GM15510 (cell line): ENCODE measurements around the gene TBC1D16.

Source experiments
- POLR2A ChIP-seq: IDR thresholded peaks from 3 replicates; pipeline ENCODE4 v1.6.1; 2011; ENCODE audit warnings: borderline replicate concordance; ENCODE audit not compliant: insufficient read length; ENCODE audit errors: extremely low read depth

The TBC1D16 gene

DNA sequence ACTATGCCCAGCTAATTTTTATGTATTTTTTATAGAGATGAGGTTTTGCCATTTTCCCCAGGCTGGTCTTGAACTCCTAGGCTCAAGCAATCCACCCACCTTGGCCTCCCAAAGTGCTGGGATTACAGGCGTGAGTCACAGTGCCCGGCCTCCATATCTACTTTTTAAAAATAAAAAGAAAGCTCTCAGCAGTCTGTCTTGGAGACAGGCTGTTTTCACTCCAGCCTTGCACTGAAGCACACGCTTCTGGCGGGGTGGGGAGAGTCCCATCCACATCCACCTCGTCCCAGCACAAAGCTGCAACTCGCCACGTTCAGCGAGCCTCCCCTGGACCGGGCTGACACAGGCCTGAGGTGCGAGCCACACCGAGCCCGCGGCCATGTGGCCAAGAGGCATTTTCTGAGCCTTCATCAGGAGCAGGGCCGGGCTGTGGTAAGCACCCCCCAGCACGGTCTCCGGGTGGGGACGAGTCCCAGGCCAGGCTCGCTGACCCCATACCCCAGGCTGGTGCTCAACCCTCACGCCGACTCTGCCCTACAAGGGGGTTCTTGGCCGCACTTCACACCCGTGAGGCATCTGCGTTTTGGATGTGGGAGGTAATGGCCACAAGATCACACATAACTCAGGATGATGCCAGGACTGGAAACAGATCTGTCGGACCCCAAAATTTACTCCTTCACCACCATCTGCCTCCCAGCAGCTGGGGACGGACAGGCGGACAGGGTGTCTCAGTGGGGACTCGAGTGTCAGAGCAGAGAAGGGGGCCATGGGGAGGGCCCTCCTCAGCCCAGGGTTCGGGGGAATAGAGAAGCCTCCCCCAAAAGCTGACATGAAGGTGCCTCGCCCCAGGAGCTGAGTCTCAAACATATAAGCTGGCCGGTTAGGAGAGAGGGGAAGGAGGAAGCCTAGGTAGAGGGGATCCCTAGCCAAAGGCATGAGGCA is 28.6 kb downstream of the TBC1D16 start:
- no peak for TF ChIP-seq POLR2A

DNA sequence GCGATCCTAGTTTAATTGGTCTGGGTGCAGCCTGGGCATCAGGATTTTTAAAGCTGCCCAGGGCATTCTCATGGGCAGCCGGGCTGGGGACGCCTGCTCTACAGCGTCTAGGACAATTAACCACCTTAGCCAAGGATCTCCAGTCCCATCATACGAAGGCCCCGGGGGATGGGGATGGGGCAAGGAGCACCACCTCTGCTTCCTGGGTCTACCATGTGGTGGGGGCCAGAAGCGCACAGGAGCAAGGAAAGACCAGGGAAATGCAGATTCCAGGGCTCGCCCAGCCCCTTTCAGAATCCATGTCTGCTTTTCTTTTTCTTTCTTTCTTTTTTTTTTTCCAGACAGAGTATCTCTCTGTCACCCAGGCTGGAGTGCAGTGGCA is 29.3 kb downstream of the TBC1D16 start:
- no peak for TF ChIP-seq POLR2A

GRCh38 chr17:80005360-80006338 is 30.0 kb downstream of the TBC1D16 start:
- TF ChIP-seq POLR2A = no peak

- no peak for TF ChIP-seq POLR2A
Measured at GRCh38 chr17:80003969-80004368, 31.7 kb downstream of the TBC1D16 start.

- TF ChIP-seq POLR2A = no peak
Measured at GRCh38 chr17:80002690-80003490, 32.8 kb downstream of the TBC1D16 start.

GRCh38 chr17:80002070-80002641 is 33.5 kb downstream of the TBC1D16 start:
- no peak for TF ChIP-seq POLR2A

- no peak for TF ChIP-seq POLR2A
Measured at GRCh38 chr17:80000981-80001775, 34.5 kb downstream of the TBC1D16 start.

DNA sequence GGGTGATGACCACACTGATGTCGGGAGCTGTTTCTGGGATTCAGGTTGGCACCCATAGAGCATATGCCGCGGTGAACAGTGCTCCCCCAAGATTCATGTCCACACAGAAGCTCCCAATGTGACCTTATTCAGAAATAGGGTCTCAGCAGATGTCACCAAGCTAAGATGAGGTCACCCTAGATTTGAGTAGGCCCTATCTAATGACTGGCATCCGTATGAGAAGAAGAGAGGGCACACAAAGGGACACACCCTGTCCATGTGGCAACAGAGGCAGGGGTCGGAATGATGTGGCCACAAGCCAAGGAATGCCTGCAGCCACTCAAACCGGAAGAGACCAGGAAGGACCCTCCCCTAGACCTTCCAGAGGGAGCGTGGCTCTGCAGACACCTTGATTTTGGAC is 35.5 kb downstream of the TBC1D16 start:
- no peak for TF ChIP-seq POLR2A

DNA sequence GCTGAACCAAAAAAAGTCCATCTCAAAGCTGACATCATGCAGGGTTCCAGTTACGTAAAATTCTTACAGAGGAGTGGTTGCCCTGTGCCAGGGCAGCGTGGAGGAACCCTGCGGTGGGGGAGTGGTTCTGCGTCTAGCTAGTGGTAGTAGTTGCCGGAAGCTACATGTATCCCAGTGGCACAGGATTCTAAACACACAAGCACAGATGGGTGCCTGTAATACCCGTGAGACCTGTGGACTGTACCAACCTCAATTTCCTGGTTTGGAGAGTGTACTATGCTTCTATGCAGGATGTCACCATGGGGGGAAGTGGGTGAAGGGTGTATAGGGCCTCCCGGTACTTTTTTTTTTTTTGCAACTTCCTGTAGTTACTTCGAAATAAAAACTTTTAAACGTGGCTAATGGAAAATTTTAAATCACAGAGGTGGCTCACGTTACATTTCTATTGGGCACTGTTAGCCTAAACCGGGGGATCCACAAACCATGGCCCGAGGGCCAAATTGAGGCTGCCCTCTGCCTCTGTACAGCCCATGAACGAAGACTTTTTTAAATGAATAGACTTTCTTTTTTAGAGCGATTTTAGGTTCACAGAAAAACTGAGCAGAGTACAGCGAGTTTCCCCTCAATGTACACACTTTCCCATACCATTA is 38.5 kb downstream of the TBC1D16 start:
- no peak for TF ChIP-seq POLR2A

- TF ChIP-seq POLR2A = no peak
Measured at GRCh38 chr17:79996291-79996690, 39.4 kb downstream of the TBC1D16 start.

DNA sequence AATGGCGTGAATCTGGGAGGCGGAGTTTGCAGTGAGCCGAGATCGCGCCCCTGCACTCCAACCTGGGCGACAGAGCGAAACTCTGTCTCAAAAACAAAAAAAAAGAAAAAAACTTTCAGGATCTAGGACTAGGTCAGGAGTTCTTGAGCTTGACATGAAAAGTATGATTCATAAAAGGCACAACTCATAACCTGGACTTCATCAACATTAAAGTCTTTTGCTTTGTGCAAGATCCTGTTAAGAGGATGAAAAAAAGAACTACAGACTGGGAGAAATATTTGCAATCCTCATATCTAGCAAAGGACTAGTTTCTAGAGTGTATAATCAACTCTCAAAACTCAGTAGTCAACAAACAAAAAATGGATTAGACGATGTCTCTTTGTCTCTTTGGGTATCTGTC is 40.0 kb downstream of the TBC1D16 start:
- no peak for TF ChIP-seq POLR2A

GRCh38 chr17:79994602-79995001 is 41.1 kb downstream of the TBC1D16 start:
- no peak for TF ChIP-seq POLR2A

DNA sequence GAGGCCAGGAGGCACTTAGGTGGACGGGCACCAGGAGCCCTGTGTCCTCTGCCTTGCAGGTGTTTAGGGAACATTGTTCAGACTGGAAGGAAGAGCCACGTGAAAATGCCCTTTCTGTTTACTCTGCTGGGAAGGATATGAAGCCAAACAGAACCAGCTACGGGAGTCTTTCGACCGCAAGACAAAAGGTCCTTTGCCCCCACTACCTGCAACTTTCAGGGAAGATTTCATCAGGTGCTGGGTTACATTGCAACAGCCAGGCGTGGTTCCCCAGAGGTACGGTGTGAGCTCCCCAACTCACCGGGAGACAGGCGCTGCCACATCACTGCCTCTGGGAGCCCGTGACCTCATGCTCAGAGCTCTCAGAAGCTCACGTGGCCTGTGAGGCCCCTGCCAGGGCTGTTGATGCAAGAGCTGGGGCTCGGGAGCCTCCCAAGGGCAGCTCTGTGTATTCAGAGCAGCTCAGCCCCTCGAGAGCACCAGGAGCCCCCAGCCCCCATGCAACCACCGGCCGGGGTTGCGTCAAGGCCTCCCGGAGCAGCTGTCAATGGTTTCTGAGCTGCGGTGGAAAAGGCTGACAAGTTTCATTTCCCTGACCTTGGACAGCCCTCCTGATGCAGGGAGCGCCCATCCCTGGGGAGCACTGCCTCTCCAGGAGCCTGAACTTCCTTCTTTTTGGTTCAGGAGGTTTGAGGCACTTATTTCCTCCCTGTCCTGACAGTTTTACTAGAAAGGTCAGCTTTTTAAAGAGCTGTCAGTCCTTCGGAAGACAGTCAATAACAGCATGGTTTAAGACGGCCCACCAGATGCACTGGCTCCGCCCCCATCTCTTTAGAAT is 42.1 kb downstream of the TBC1D16 start:
- peak; percentile 13 for TF ChIP-seq POLR2A
